Choroid plexus epithelial cell (primary cell): Measurements from ENCODE around the gene UTRN.

Source experiments
- DNase-seq: peaks from one replicate; pipeline ENCODE4 v3.0.0-alpha.2; 2010; ENCODE audit warnings: low read depth
- H3K4me3 ChIP-seq: 2 replicates; pipeline ENCODE4 v1.5.1; 2011; ENCODE audit warnings: low read depth, mild to moderate bottlenecking, control low read depth, low read length, moderate library complexity
- CTCF ChIP-seq: conservative IDR thresholded peaks from 2 replicates; pipeline ENCODE4 v1.5.1; 2011; ENCODE audit warnings: low read depth, mild to moderate bottlenecking, control low read depth, inconsistent platforms, low read length, moderate library complexity

UTRN gene

GRCh38 chr6:144325232-144325631, 40.1 kb downstream of the UTRN start:
- DNase-seq = no peak
- no peak overlapping the region for H3K4me3 ChIP-seq
- no peak for TF ChIP-seq CTCF

- no peak overlapping the region for H3K4me3 ChIP-seq
- no peak for DNase-seq
- no peak for TF ChIP-seq CTCF
Observed at GRCh38 chr6:144326393-144326792, 41.3 kb downstream of the UTRN start.

- H3K4me3 ChIP-seq = no peak overlapping the region
- TF ChIP-seq CTCF = no peak
- no peak for DNase-seq
Observed at GRCh38 chr6:144327081-144327480, 41.9 kb downstream of the UTRN start.

- TF ChIP-seq CTCF = no peak
- DNase-seq = no peak
- no peak overlapping the region for H3K4me3 ChIP-seq
Observed at GRCh38 chr6:144330017-144330987, 45.2 kb downstream of the UTRN start.

- DNase-seq = peak; percentile 23
- no peak overlapping the region for H3K4me3 ChIP-seq
- no peak for TF ChIP-seq CTCF
Observed at GRCh38 chr6:144331491-144331969, 46.4 kb downstream of the UTRN start.

- no peak for TF ChIP-seq CTCF
- no peak for DNase-seq
- no peak overlapping the region for H3K4me3 ChIP-seq
Observed at GRCh38 chr6:144332177-144332576, 47.0 kb downstream of the UTRN start.
